NCI-H2171 treated with DMSO at 0.1 percent for 48 hours (cell line): ENCODE data around the gene PEAK3.

ENCODE experiments used
- DNase-seq: peaks from one replicate; lab custom pipeline; 2025; lab: John Stamatoyannopoulos, UW

PEAK3 gene

GRCh38 chr19:2249880-2250765 lies 31.9 kb downstream of the PEAK3 start:
- peak; percentile 41 for DNase-seq

GRCh38 chr19:2249010-2249866 lies 32.7 kb downstream of the PEAK3 start, which contains the start of gene AMH:
Gene AMH, plus strand, starts transcription at chr19:2249323. Its CDS starts 10 bp downstream, at chr19:2249333.
- no peak for DNase-seq

GRCh38 chr19:2248136-2249009 lies 33.6 kb downstream of the PEAK3 start:
- DNase-seq = no peak

- DNase-seq = no peak
Observed at GRCh38 chr19:2247433-2248101, 34.4 kb downstream of the PEAK3 start.

- DNase-seq = no peak
Observed at GRCh38 chr19:2246801-2247361, 35.1 kb downstream of the PEAK3 start.

GRCh38 chr19:2246014-2246620 lies 35.9 kb downstream of the PEAK3 start:
- DNase-seq = no peak

- DNase-seq = no peak
Observed at GRCh38 chr19:2245273-2245672, 36.7 kb downstream of the PEAK3 start.

- DNase-seq = no peak
Observed at GRCh38 chr19:2244486-2244885, 37.5 kb downstream of the PEAK3 start.

- no peak for DNase-seq
Observed at GRCh38 chr19:2244125-2244411, 37.9 kb downstream of the PEAK3 start.

- no peak for DNase-seq
Observed at GRCh38 chr19:2243274-2244124, 38.5 kb downstream of the PEAK3 start.

- DNase-seq = no peak
Observed at GRCh38 chr19:2242816-2243215, 39.2 kb downstream of the PEAK3 start.

GRCh38 chr19:2242092-2242537 lies 39.9 kb downstream of the PEAK3 start:
- DNase-seq = no peak

GRCh38 chr19:2240881-2241760 lies 40.9 kb downstream of the PEAK3 start:
- no peak for DNase-seq

- DNase-seq = no peak
Observed at GRCh38 chr19:2239771-2240770, 41.9 kb downstream of the PEAK3 start.

GRCh38 chr19:2239173-2239572 lies 42.8 kb downstream of the PEAK3 start:
- DNase-seq = no peak

- DNase-seq = no peak
Observed at GRCh38 chr19:2237869-2238153, 44.2 kb downstream of the PEAK3 start.

- DNase-seq = no peak
Observed at GRCh38 chr19:2237051-2237868, 44.7 kb downstream of the PEAK3 start.
